GM12872 (cell line): Measurements from ENCODE around the gene ARNT2.

Source experiments
- TF ChIP-seq, protein P1 (sequence below): IDR thresholded peaks from 3 replicates; pipeline ENCODE4 v1.5.1; 2011; ENCODE audit warnings: low read depth, mild to moderate bottlenecking, low read length, moderate library complexity; ENCODE audit not compliant: insufficient read depth

ARNT2 gene

DNA sequence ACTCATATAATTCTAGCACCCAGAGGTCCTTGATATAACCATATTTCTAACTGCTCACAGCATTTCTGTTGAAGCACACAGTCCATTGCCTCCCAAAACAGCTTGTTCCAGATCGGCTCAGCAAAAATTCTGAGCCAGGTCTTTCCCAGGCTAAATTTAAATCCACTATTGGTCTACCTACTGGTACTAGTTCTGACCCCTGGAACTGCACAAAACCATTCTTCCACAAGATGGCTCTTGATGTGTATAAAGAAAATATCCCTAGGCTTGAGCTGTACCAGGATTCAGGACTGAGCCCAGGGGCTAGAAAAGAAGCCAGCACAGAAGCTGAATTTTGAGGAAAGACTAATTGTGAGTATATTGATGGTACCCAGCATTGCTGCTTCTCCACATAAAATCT, 215.5 kb downstream of the ARNT2 start:
- TF ChIP-seq, protein P1, sequence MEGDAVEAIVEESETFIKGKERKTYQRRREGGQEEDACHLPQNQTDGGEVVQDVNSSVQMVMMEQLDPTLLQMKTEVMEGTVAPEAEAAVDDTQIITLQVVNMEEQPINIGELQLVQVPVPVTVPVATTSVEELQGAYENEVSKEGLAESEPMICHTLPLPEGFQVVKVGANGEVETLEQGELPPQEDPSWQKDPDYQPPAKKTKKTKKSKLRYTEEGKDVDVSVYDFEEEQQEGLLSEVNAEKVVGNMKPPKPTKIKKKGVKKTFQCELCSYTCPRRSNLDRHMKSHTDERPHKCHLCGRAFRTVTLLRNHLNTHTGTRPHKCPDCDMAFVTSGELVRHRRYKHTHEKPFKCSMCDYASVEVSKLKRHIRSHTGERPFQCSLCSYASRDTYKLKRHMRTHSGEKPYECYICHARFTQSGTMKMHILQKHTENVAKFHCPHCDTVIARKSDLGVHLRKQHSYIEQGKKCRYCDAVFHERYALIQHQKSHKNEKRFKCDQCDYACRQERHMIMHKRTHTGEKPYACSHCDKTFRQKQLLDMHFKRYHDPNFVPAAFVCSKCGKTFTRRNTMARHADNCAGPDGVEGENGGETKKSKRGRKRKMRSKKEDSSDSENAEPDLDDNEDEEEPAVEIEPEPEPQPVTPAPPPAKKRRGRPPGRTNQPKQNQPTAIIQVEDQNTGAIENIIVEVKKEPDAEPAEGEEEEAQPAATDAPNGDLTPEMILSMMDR, result no peak

DNA sequence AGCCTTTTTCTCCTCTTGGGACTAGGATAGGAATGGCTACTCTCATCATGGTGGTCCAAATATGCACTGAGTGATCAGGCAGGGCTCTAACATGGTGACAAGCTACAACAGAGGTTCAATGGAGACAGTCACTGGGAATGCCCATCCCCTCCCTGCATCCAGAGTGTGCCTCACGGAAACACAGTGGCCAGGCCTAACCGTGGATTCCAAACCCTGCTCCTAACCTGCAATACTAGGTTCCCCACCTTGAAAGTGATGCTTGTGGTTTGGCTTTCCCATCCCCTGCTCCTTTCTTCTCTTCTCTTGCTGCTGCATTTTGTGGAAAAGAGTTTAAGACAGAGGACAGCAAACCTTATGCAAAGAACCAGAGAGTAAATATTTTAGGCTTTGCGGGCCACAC, 216.0 kb downstream of the ARNT2 start:
- TF ChIP-seq, protein P1, result no peak

DNA sequence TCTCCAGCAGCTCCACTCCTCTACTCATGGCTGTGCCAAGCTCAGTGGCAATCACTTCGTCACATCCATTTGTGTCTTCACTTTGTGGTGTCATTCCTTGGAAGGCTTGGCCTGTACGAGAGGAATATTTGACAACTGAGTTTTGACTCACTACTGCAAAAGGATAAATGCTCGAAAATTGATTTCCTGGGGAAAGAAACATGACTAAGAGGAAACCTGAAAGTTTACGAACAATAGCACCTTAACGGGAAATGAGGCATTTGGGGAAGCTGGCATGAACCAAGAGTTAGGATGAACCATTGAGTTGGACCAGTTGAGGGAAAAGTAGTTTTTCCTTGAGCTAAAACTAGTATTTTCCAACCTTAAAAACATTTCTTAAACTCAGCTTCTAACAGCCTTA, 216.7 kb downstream of the ARNT2 start:
- TF ChIP-seq, protein P1, result no peak

DNA sequence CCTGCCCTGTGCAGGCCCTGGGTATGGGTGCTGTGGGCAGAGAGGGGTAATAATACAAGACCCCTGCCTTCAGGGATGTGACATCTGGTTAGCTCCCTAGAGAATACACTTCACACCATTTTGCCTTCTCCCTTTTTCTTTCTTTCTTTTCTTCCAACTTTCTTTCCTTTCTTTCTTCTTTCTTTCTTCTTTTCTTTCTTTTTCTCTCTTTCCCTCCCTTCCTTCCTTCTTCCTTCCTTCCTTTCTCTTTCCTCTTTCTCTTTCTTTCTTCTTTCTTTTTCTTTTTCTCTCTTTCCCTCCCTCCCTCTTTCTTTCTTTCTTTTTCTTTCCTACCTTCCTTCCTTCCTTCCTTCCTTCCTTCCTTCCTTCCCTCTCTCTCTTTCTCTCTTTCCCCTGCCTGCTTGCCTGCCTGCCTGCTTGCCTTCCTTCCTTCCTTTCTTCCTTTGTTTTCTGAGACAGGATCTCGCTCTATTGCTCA, 222.5 kb downstream of the ARNT2 start:
- TF ChIP-seq, protein P1, result no peak

DNA sequence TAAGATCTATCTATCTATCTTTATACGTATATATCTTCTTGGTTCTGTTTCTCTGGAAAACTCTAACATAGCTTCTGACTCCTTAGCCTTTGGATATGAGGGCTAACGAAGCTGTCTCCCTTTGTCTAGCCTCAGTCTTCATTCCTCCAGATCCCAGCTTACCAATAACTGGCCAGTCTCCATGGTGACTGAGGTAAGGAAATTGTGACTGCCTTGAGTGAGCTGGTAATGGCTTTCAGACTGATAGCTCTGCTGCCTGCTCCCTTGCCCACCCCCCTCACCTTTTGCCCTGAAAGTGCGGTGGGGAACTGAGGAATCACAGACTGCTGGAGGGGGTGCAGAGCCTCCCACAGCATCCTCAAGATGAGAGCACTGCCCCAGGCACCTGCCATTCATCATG, 225.2 kb downstream of the ARNT2 start:
- TF ChIP-seq, protein P1, result no peak

DNA sequence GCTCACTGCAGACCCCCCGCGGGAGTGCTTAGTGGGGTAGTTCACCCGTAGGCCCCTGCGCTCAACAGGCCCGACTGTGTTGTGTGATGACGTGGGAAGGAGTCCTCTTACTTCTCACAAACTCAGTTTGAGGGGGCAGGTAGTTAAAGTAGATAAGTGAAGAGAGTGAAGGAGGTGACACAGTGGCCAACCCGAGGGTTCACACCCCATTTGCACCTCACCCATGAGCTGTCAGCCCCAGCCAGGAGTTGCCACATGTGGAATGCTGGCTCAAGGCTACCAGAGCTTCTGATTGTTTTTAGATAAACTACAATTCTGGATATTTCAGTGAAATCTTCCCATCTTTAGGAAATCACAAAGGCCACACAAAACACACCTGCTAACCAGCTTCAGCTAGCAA, 226.8 kb downstream of the ARNT2 start:
- TF ChIP-seq, protein P1, result no peak

DNA sequence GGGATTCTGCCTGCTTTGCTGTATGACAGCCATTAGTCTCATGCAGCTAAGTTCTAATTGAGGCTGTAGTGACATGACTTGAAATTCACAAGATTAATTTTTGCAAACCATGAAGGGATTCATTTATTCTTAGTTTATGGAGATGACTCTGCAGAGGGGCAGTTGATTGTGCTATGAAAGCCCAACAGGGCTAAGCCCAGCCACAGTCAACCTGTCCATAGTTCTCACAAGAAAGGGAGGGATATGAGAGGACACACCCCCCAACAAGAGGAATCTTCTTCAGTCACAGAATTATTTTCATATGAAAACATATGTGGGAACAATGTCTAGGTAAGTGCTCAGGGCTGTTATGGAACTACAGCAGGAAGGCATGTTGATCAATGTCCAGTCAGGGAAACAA, 229.0 kb downstream of the ARNT2 start:
- TF ChIP-seq, protein P1, result no peak

DNA sequence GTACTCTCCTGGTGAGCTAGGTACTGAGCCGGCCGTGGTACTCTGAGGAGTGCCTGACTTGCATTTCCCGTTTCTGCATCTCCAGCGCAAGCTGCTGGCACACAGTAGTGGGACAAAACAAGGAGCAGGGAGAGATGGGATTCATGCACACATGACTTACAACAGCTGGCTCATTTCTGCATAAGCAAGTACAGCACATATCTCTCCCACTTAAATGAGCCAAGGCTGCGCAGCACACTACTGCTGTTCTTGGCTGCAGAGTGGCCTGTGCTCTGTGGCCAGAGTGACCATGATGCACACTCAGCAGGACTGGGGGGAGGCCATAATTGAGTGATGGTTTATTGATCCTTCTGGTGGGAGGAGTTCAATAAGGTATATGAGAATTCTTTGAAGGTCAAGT, 231.8 kb downstream of the ARNT2 start:
- TF ChIP-seq, protein P1, result no peak
